IMR-90 (cell line): Measurements from ENCODE around the gene NMUR2. TPM values are rescaled to one million over a fixed set of nuclear protein-coding genes. Genes with fewer than 3 reads are reported as not detected.

ENCODE experiments used
- ATAC-seq: fragments of 200-7000 bp; cut with Tn5 transposase; 2 replicates; pipeline ENCODE4 v1.9.1; 2020; ENCODE audit warnings: low read depth, mild to moderate bottlenecking, moderate library complexity
- BruUV-seq: library from RNA; stranded (reverse); fragments of 400-500 nt; replicated peaks from 2 replicates; lab custom pipeline; 2021; lab: Mats Ljungman, UMichigan
- CTCF ChIA-PET: fragments of 300-600 bp; formaldehyde crosslinking; extraction: SDS; loops from one replicate; lab custom pipeline; 2021; ENCODE audit warnings: antibody characterized with exemption; lab: Yijun Ruan, JAX
- POLR2A ChIA-PET: fragments of 300-600 bp; sonication (Branson Sonifier 250); formaldehyde crosslinking; loops from one replicate; lab custom pipeline; 2022; ENCODE audit warnings: antibody characterized with exemption; ENCODE audit not compliant: unreplicated experiment; lab: Charles Lee
- DNase-seq: peaks from one replicate; pipeline ENCODE4 v3.0.0; 2013
- H2AFZ ChIP-seq: replicated peaks from 2 replicates; pipeline ENCODE3; 2013; ENCODE audit warnings: low read length, mild to moderate bottlenecking; ENCODE audit not compliant: poor library complexity
- H2AK5ac ChIP-seq: 2 replicates; pipeline ENCODE4 v1.6.1; 2013; ENCODE audit warnings: low read depth, low read length, inconsistent platforms
- H2AK9ac ChIP-seq: replicated peaks from 2 replicates; pipeline ENCODE3; 2013; ENCODE audit warnings: mild to moderate bottlenecking, low read depth, low read length, moderate library complexity; ENCODE audit not compliant: poor library complexity
- H2BK120ac ChIP-seq: 2 replicates; pipeline ENCODE4 v1.6.1; 2013; ENCODE audit warnings: low read depth, low read length, inconsistent platforms
- H2BK15ac ChIP-seq: 3 replicates; pipeline ENCODE4 v1.6.1; 2013; ENCODE audit warnings: low read depth, low read length, inconsistent platforms
- H2BK20ac ChIP-seq: 2 replicates; pipeline ENCODE4 v1.6.1; 2013; ENCODE audit warnings: low read depth, mild to moderate bottlenecking, inconsistent platforms, low read length, moderate library complexity
- H2BK5ac ChIP-seq: 2 replicates; pipeline ENCODE4 v1.6.1; 2013; ENCODE audit warnings: mild to moderate bottlenecking, low read depth, low read length, inconsistent platforms; ENCODE audit not compliant: poor library complexity, severe bottlenecking
- H3K14ac ChIP-seq: replicated peaks from 2 replicates; pipeline ENCODE4 v1.6.1; 2013; ENCODE audit warnings: low read depth, low read length, inconsistent platforms
- H3K18ac ChIP-seq: 2 replicates; pipeline ENCODE4 v1.6.1; 2013; ENCODE audit warnings: low read depth, low read length, control low read depth
- H3K23ac ChIP-seq: 2 replicates; pipeline ENCODE4 v1.6.1; 2013; ENCODE audit warnings: low read depth, low read length, inconsistent platforms
- H3K27ac ChIP-seq: 2 replicates; pipeline ENCODE4 v1.5.1; 2013; ENCODE audit warnings: mild to moderate bottlenecking, control low read depth, low read length; ENCODE audit not compliant: insufficient read depth
- H3K27me3 ChIP-seq: 2 replicates; pipeline ENCODE4 v1.6.1; 2013; ENCODE audit warnings: low read length; ENCODE audit not compliant: control insufficient read depth, insufficient read depth
- H3K36me3 ChIP-seq: 2 replicates; pipeline ENCODE4 v1.6.1; 2013; ENCODE audit warnings: low read length, mixed read lengths; ENCODE audit not compliant: control insufficient read depth, insufficient read depth
- H3K4ac ChIP-seq: 2 replicates; pipeline ENCODE4 v1.6.1; 2013; ENCODE audit warnings: low read depth, low read length, inconsistent platforms
- H3K4me1 ChIP-seq: 2 replicates; pipeline ENCODE4 v1.6.1; 2013; ENCODE audit warnings: low read length, mixed read lengths; ENCODE audit not compliant: control insufficient read depth, insufficient read depth
- H3K4me2 ChIP-seq: 2 replicates; pipeline ENCODE4 v1.6.1; 2013; ENCODE audit warnings: low read depth, mild to moderate bottlenecking, control low read depth, low read length, moderate library complexity
- H3K4me3 ChIP-seq: 2 replicates; pipeline ENCODE4 v1.5.1; 2013; ENCODE audit warnings: low read depth, mild to moderate bottlenecking, control low read depth, low read length, moderate library complexity; ENCODE audit not compliant: insufficient read depth
- H3K56ac ChIP-seq: 2 replicates; pipeline ENCODE4 v1.6.1; 2013; ENCODE audit warnings: low read length, inconsistent platforms; ENCODE audit not compliant: insufficient read depth; ENCODE audit errors: extremely low read depth
- H3K79me1 ChIP-seq, 2 experiments: 2 replicates each; pipeline ENCODE4 v1.6.1; 2013; ENCODE audit warnings: low read length in 2 of 2, inconsistent platforms in 1 of 2, low read depth in 1 of 2
- H3K9ac ChIP-seq: 2 replicates; pipeline ENCODE4 v1.6.1; 2013; ENCODE audit warnings: low read depth, low read length, control low read depth
- H3K9me1 ChIP-seq: 2 replicates; pipeline ENCODE4 v1.6.1; 2013; ENCODE audit warnings: low read length, inconsistent platforms; ENCODE audit not compliant: insufficient read depth
- H3K9me3 ChIP-seq: 2 replicates; pipeline ENCODE4 v1.6.1; 2013; ENCODE audit warnings: low read length; ENCODE audit not compliant: control insufficient read depth, insufficient read depth
- H4K20me1 ChIP-seq: 2 replicates; pipeline ENCODE4 v1.6.1; 2013; ENCODE audit warnings: low read length, inconsistent platforms; ENCODE audit not compliant: insufficient read depth
- H4K5ac ChIP-seq: 2 replicates; pipeline ENCODE4 v1.6.1; 2013; ENCODE audit warnings: mild to moderate bottlenecking, low read depth, low read length, control low read depth
- H4K8ac ChIP-seq, 2 experiments: 2 replicates each; pipeline ENCODE4 v1.6.1; 2013; ENCODE audit warnings: low read depth in 2 of 2, low read length in 2 of 2, control low read depth in 1 of 2, inconsistent platforms in 1 of 2
- H4K91ac ChIP-seq: 2 replicates; pipeline ENCODE4 v1.6.1; 2013; ENCODE audit warnings: low read depth, low read length, inconsistent platforms; ENCODE audit not compliant: insufficient read depth
- NFE2L2 ChIP-seq: fragments of 150-350 bp; IDR thresholded peaks from 2 replicates; pipeline ENCODE4 v1.6.1; 2016; ENCODE audit warnings: low read depth, mild to moderate bottlenecking, low read length
- dilution Hi-C: fragments of 300-500 bp; cut with HindIII; formaldehyde crosslinking; loops from one replicate; pipeline ENCODE4 v1.14.3; 2018; ENCODE audit warnings: low sequenced_read_pairs; ENCODE audit not compliant: unreplicated experiment
- in situ Hi-C: fragments of 300-500 bp; cut with MboI; formaldehyde crosslinking; loops from 3 replicates; pipeline ENCODE4 v1.14.3; 2019; ENCODE audit warnings: low sequenced_read_pairs, inconsistent platforms, mixed read lengths
- intact Hi-C: fragments of 100-400 bp; cut with micrococcal nuclease; formaldehyde crosslinking; loops from 2 replicates; pipeline ENCODE4 v1.10.0; 2022
- polyA plus RNA-seq, 3 experiments: library from polyadenylated mRNA; depleted of rRNA; stranded (reverse); fragments of >200 nt; gene quantifications; 2 replicates each; pipeline ENCODE4 v1.2.3, GENCODE V29; 2012; ENCODE audit warnings: low replicate concordance in 1 of 3
- total RNA-seq: library from RNA; depleted of rRNA; stranded (reverse); fragments of >200 nt; gene quantifications from 2 replicates; pipeline ENCODE4 v1.2.3, GENCODE V29; 2012
- TF ChIP-seq, protein P1 (sequence below): fragments of 150-350 bp; IDR thresholded peaks from 2 replicates; pipeline ENCODE4 v1.6.1; 2017; ENCODE audit warnings: mild to moderate bottlenecking, antibody characterized with exemption, low read length, low read depth

Gene NMUR2
- total and polyA plus RNA-seq, 2 of the 4 experiments (the other 2 are of a cell fraction): not detected

DNA sequence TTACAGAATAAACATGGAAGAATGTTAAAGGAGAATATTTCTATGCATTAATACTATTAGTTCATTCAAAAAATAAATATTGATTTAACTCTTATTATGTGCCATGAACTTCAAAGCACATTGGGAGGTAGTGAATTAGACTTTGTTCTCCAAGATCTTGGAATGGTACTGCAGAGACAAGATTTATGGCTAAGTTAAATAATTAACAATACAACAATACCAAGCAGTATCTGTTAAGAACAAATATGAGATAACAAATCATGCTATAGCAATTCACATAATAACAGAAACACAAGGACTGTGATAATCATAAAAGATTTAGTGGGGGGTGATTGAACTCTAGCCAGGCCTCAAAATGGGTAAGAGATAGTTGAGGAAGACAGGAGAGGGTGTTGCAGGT lies 11.6 kb downstream of the NMUR2 start:
- H4K91ac ChIP-seq: no peak overlapping the region
- no peak overlapping the region for H2BK120ac ChIP-seq
- no peak for DNase-seq
- no peaks in the 10 kb centered on the region for H4K20me1 ChIP-seq
- POLR2A ChIA-PET: no interaction called here
- H2BK15ac ChIP-seq: no peak overlapping the region
- H2AK5ac ChIP-seq: no peak overlapping the region
- H3K4me1 ChIP-seq: no peaks in the 10 kb centered on the region
- intact Hi-C loops (no loop called here), dilution Hi-C loops (no loop called here), in situ Hi-C loops (no loop called here)
- H3K27me3 ChIP-seq: no peaks in the 10 kb centered on the region
- no peak overlapping the region for H3K27ac ChIP-seq
- no peak overlapping the region for H2BK5ac ChIP-seq
- H3K9me1 ChIP-seq: no peaks in the 10 kb centered on the region
- no peak overlapping the region for H3K14ac ChIP-seq
- BruUV-seq: no TSS peak
- ATAC-seq: no peak
- H3K56ac ChIP-seq: no peak overlapping the region
- H3K36me3 ChIP-seq: no peaks in the 10 kb centered on the region
- no peak overlapping the region for H3K23ac ChIP-seq
- H3K9ac ChIP-seq: no peak overlapping the region
- no peaks in the 10 kb centered on the region for H3K79me1 ChIP-seq
- no peak overlapping the region for H3K18ac ChIP-seq
- H3K4ac ChIP-seq: no peak overlapping the region
- H3K9me3 ChIP-seq: peaks cover 5% of the 10 kb centered on the region
- TF ChIP-seq, protein P1, sequence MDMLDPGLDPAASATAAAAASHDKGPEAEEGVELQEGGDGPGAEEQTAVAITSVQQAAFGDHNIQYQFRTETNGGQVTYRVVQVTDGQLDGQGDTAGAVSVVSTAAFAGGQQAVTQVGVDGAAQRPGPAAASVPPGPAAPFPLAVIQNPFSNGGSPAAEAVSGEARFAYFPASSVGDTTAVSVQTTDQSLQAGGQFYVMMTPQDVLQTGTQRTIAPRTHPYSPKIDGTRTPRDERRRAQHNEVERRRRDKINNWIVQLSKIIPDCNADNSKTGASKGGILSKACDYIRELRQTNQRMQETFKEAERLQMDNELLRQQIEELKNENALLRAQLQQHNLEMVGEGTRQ: no peak
- TF ChIP-seq NFE2L2: no peak
- H2BK20ac ChIP-seq: no peak overlapping the region
- no peak overlapping the region for H3K4me2 ChIP-seq
- no peak overlapping the region for H4K5ac ChIP-seq
- no peak overlapping the region for H4K8ac ChIP-seq
- no peak overlapping the region for H2AFZ ChIP-seq
- CTCF ChIA-PET: no interaction called here
- H3K4me3 ChIP-seq: no peak overlapping the region
- H2AK9ac ChIP-seq: no peak overlapping the region
